Measurements from ENCODE around the gene TRPV4.

Gene TRPV4

GRCh38 chr12:109831929-109832328, 1.3 kb downstream of the TRPV4 start:
- no peak for TF ChIP-seq CTCF (IDR thresholded peaks at IDR 0.05; ENCODE audit: insufficient read depth, missing control alignments)
- DNase-seq (ENCODE audit: insufficient read length, low spot score) (no peak), FAIRE-seq (no peak)

- no peak for FAIRE-seq
- DNase-seq (ENCODE audit: insufficient read length, low spot score) = no peak
- no peak for TF ChIP-seq CTCF (IDR thresholded peaks at IDR 0.05; ENCODE audit: insufficient read depth, missing control alignments)
Observed at GRCh38 chr12:109831365-109831764, 1.8 kb downstream of the TRPV4 start.

GRCh38 chr12:109830718-109831117, 2.5 kb downstream of the TRPV4 start:
- DNase-seq (ENCODE audit: insufficient read length, low spot score) (no peak), FAIRE-seq (no peak)
- no peak for TF ChIP-seq CTCF (IDR thresholded peaks at IDR 0.05; ENCODE audit: insufficient read depth, missing control alignments)

- TF ChIP-seq CTCF (IDR thresholded peaks at IDR 0.05; ENCODE audit: insufficient read depth, missing control alignments) = no peak
- DNase-seq (ENCODE audit: insufficient read length, low spot score) (no peak), FAIRE-seq (no peak)
Observed at GRCh38 chr12:109830267-109830666, 2.9 kb downstream of the TRPV4 start.

- DNase-seq (ENCODE audit: insufficient read length, low spot score) (no peak), FAIRE-seq (no peak)
- TF ChIP-seq CTCF (IDR thresholded peaks at IDR 0.05; ENCODE audit: insufficient read depth, missing control alignments) = no peak
Observed at GRCh38 chr12:109829667-109830066, 3.5 kb downstream of the TRPV4 start.

- DNase-seq (ENCODE audit: insufficient read length, low spot score) (no peak), FAIRE-seq (no peak)
- no peak for TF ChIP-seq CTCF (IDR thresholded peaks at IDR 0.05; ENCODE audit: insufficient read depth, missing control alignments)
Observed at GRCh38 chr12:109828754-109829511, 4.3 kb downstream of the TRPV4 start.
